Kidney (tissue), 14 donors: Measurements from ENCODE around the gene CRISP2. TPM values are rescaled to one million over a fixed set of nuclear protein-coding genes. Genes with fewer than 3 reads are reported as not detected.

Experiments used
- DNase-seq, 5 donors: peaks; one replicate each; pipeline ENCODE4 v3.0.0-alpha.2; 2013 to 2020
- FAIRE-seq: peaks from 2 replicates; lab custom pipeline; 2012; peaks lifted over from hg19 to GRCh38; lab: Jason Lieb, UNC
- H3K27ac ChIP-seq, 2 donors: one replicate each; pipeline ENCODE4 v1.7.0; 2013; ENCODE audit warnings: low read depth in 2 of 2, low read length in 2 of 2, inconsistent platforms in 1 of 2
- H3K27me3 ChIP-seq: one replicate; pipeline ENCODE4 v1.7.1; 2013; ENCODE audit warnings: low read length, inconsistent platforms; ENCODE audit not compliant: control insufficient read depth, insufficient read depth
- H3K36me3 ChIP-seq, 3 donors: one replicate each; pipeline versions ENCODE4 v1.7.0 to v1.7.1; 2013; ENCODE audit warnings: low read length in 3 of 3, control low read depth in 1 of 3, inconsistent platforms in 1 of 3; ENCODE audit not compliant: insufficient read depth in 3 of 3, control insufficient read depth in 2 of 3
- H3K4me1 ChIP-seq, 3 donors: one replicate each; pipeline versions ENCODE4 v1.7.0 to v1.7.1; 2013; ENCODE audit warnings: low read length in 3 of 3, inconsistent platforms in 1 of 3, low read depth in 1 of 3; ENCODE audit not compliant: control insufficient read depth in 2 of 3, insufficient read depth in 2 of 3
- H3K4me3 ChIP-seq, 3 donors: one replicate each; pipeline versions ENCODE4 v1.7.0 to v1.8.1; 2013; ENCODE audit warnings: low read length in 3 of 3, control low read depth in 1 of 3, inconsistent platforms in 1 of 3
- H3K9ac ChIP-seq, 3 donors: one replicate each; pipeline versions ENCODE4 v1.7.0 to v1.7.1; 2013; ENCODE audit warnings: low read length in 3 of 3, control low read depth in 1 of 3, inconsistent platforms in 1 of 3
- H3K9me3 ChIP-seq, 3 donors: one replicate each; pipeline versions ENCODE4 v1.7.0 to v1.7.1; 2013; ENCODE audit warnings: low read length in 3 of 3, control low read depth in 1 of 3, inconsistent platforms in 1 of 3; ENCODE audit not compliant: control insufficient read depth in 2 of 3, insufficient read depth in 1 of 3
- intact Hi-C: fragments of 100-400 bp; cut with DNase I; formaldehyde crosslinking; loops from one replicate; pipeline ENCODE4 v1.11.1; 2022
- polyA plus RNA-seq: library from polyadenylated mRNA; stranded (reverse); fragments of 350-450 nt; fragmentation: Illumina TruSeq; extraction: RNeasy Lipid Tissue Mini Kit (QIAGEN cat#74804); gene quantifications from one replicate; pipeline ENCODE4 v1.2.3, GENCODE V29; 2014; ENCODE audit warnings: low read depth, low replicate concordance; ENCODE audit not compliant: insufficient read depth
- total RNA-seq: library from RNA; stranded (reverse); fragmentation: NEBNext Ultra II Directional; extraction: Animal tissue kit (Norgen Biotek cat#: 25700); gene quantifications from one replicate; pipeline ENCODE4 v1.2.1, GENCODE V29; 2021
- TF ChIP-seq, protein P1 (sequence below): IDR thresholded peaks from 3 replicates; pipeline ENCODE4 v1.5.1; 2012; ENCODE audit warnings: mild to moderate bottlenecking, moderate library complexity, borderline replicate concordance; ENCODE audit not compliant: insufficient read depth; ENCODE audit errors: extremely low read depth
- donor health status: control.
- donor health status: control.
- donor health status: control.
- donor health status: control.
- donor health status: control.
- donor health status: DM: yes; HTN: yes; CAD: no.
- donor health status: Normal renal cell carcinoma (clear cell type).

CRISP2 gene
- total and polyA plus RNA-seq, 2 donors from 2014 or later = 1.5 TPM; not detected in 1

DNA sequence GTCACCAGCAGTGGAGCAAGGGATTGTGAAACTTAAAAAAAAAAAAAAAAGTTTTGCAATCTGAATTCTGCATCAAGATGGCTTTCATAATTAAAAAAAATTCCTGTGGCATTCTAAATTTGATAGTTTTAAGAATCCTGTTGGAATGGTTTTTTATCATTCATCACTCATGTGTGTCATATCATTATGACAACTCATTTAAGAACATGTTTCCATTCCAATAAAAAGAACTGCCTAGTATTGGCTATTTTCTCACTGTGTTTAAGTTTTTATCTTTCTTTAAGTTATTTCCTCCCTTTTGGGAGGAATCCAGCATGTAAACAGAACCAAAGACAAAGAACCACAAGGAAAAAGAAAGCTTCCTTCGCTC is 50.5 kb downstream of the CRISP2 start:
- intact Hi-C loops = no loop called here
- no peak overlapping the region for H3K9ac ChIP-seq
- H3K9me3 ChIP-seq = no peaks in the 10 kb centered on the region
- FAIRE-seq = no peak
- H3K36me3 ChIP-seq = no peaks in the 10 kb centered on the region
- TF ChIP-seq, protein P1, sequence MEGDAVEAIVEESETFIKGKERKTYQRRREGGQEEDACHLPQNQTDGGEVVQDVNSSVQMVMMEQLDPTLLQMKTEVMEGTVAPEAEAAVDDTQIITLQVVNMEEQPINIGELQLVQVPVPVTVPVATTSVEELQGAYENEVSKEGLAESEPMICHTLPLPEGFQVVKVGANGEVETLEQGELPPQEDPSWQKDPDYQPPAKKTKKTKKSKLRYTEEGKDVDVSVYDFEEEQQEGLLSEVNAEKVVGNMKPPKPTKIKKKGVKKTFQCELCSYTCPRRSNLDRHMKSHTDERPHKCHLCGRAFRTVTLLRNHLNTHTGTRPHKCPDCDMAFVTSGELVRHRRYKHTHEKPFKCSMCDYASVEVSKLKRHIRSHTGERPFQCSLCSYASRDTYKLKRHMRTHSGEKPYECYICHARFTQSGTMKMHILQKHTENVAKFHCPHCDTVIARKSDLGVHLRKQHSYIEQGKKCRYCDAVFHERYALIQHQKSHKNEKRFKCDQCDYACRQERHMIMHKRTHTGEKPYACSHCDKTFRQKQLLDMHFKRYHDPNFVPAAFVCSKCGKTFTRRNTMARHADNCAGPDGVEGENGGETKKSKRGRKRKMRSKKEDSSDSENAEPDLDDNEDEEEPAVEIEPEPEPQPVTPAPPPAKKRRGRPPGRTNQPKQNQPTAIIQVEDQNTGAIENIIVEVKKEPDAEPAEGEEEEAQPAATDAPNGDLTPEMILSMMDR = no peak
- H3K27ac ChIP-seq = no peak overlapping the region
- DNase-seq = no peak
- no peaks in the 10 kb centered on the region for H3K4me1 ChIP-seq
- H3K27me3 ChIP-seq = no peaks in the 10 kb centered on the region
- H3K4me3 ChIP-seq = no peak overlapping the region

DNA sequence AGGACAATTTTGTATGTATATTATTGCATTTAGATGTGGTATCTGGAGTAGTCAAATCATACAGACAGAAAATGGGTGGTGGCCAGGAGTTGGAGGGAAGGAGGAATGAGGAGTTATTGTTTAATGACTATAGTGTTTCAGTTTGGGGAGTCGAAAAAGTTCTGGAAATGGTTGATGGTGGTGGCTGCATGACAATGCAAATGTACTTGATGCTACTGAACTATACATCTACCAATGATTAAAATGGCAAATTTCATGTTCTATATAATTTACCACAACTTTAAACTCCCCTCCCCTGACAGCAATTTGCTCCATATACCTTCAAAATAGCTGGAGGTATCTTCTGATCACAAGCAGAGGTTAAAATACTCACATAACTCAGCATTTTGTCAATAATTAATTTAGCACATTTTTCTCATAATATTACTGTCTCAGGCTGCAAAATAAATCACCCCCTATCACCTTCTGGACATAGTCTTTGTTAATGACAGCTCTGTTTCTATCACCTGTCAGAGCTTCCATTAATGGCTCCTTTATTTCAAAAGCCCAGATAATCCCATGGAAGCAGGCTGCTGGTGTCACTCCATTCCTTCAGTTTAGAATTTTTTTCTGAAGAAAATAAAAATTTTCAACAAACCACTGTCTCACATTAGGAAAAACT is 51.0 kb downstream of the CRISP2 start:
- DNase-seq = no peak
- H3K27ac ChIP-seq = no peak overlapping the region
- intact Hi-C loops = no loop called here
- H3K4me3 ChIP-seq = no peak overlapping the region
- no peaks in the 10 kb centered on the region for H3K9me3 ChIP-seq
- no peaks in the 10 kb centered on the region for H3K36me3 ChIP-seq
- no peak overlapping the region for H3K9ac ChIP-seq
- H3K27me3 ChIP-seq = no peaks in the 10 kb centered on the region
- no peaks in the 10 kb centered on the region for H3K4me1 ChIP-seq
- no peak for FAIRE-seq
- TF ChIP-seq, protein P1 = no peak

DNA sequence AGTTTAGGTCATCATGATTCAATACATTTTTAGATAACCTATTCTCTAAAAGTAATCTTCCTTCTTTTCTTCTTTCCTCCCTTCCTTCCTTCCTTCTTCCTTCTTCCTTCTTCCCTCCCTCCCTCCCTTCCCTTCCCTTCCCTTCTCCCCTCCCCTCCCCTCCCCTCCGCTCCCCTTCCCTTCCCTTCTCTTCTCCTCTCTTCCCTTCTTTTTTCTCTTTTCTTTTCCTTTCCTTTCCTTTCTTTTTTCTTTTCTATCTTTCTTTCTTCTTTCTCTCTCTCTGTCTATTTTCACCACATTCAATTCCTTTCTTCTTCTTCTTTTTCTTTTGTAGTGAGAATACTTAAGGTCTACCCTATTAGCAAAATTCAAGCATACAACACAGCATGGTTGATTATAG is 59.4 kb downstream of the CRISP2 start:
- no peaks in the 10 kb centered on the region for H3K9me3 ChIP-seq
- H3K27me3 ChIP-seq = no peaks in the 10 kb centered on the region
- no peak overlapping the region for H3K4me3 ChIP-seq
- no peak overlapping the region for H3K9ac ChIP-seq
- H3K4me1 ChIP-seq = no peaks in the 10 kb centered on the region
- intact Hi-C loops = no loop called here
- TF ChIP-seq, protein P1 = no peak
- FAIRE-seq (no peak), DNase-seq (no peak)
- no peak overlapping the region for H3K27ac ChIP-seq
- H3K36me3 ChIP-seq = no peaks in the 10 kb centered on the region

DNA sequence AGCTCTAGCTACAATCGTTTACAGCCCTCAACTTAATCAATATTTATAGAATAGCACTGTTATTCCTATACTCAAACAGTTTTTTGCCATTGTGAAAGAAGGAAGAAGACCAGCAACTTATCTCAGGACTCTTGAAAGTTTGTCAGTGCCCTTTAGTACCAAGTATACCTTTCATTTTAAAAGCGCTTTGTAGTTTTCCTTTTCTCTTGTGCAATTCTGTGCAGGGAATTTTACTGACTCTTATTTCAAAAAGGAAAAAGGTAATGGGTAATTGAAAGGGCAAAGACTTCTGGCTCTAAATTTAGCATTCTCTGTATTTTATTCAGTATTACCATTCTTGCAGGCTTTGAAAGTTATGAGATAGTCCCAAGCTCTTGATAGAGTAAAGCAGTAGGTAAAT is 59.9 kb downstream of the CRISP2 start:
- Histone ChIP-seq H3K27ac (no peak overlapping the region), H3K27me3 (no peaks in the 10 kb centered on the region), H3K9ac (no peak overlapping the region), H3K4me3 (no peak overlapping the region), H3K4me1 (no peaks in the 10 kb centered on the region), H3K36me3 (no peaks in the 10 kb centered on the region), H3K9me3 (no peaks in the 10 kb centered on the region)
- DNase-seq = no peak
- TF ChIP-seq, protein P1 = no peak
- intact Hi-C loops = no loop called here
- FAIRE-seq = no peak
